Left cardiac atrium (tissue), 2 donors: Measurements from ENCODE around the gene TOMM6. TPM values are rescaled to one million over a fixed set of nuclear protein-coding genes. Genes with fewer than 3 reads are reported as not detected.

ENCODE experiments used
- total RNA-seq, 2 donors: library from RNA; stranded (reverse); fragmentation: NEBNext Ultra II Directional; extraction: Animal tissue kit (Norgen Biotek cat#: 25700); gene quantifications; one replicate each; pipeline ENCODE4 v1.2.1, GENCODE V29; 2021
- donor health status: DM: no; HTN: yes; CAD: no; lungs with severe emphysema.
- donor health status: DM: yes; HTN: yes; CAD: no.

TOMM6 gene
- total RNA-seq, 2 donors from 2014 or later, result 131 to 138 TPM

Other genes with a start within 250 kb of the TOMM6 start
- gene FOXP4, start 241.3 kb upstream of the TOMM6 start, total RNA-seq, result 10 to 100 TPM; 15.6 to 18.4 TPM
- gene MDFI, start 149.2 kb upstream of the TOMM6 start, total RNA-seq, result 1 to 10 TPM; 9.2 TPM
- 10 to 100 TPM; 33.3 to 34.6 TPM for gene TFEB, start 52.1 kb upstream of the TOMM6 start, total RNA-seq
- not detected for gene PGC, start 40.3 kb upstream of the TOMM6 start, total RNA-seq
- 1 to 10 TPM; 4.0 to 5.2 TPM for gene FRS3, start 7.8 kb upstream of the TOMM6 start, total RNA-seq
- gene PRICKLE4, start 6.9 kb upstream of the TOMM6 start, total RNA-seq, result 1 to 10 TPM; 2.1 to 3.1 TPM
- 1 to 10 TPM; 1.6 to 1.7 TPM for gene USP49, start 107.7 kb downstream of the TOMM6 start, total RNA-seq
- 10 to 100 TPM; 14.8 to 15.7 TPM for gene MED20, start 133.4 kb downstream of the TOMM6 start, total RNA-seq
- 10 to 100 TPM in 1 of 2 donors, 1 to 10 TPM in 1; 8.7 to 16.5 TPM for gene BYSL, start 133.8 kb downstream of the TOMM6 start, total RNA-seq
- 10 to 100 TPM; 60.1 to 62.4 TPM for gene CCND3, start 154.1 kb downstream of the TOMM6 start, total RNA-seq